HepG2 (cell line): Measurements from ENCODE around the gene CD300H. TPM values are rescaled to one million over a fixed set of nuclear protein-coding genes. Genes with fewer than 3 reads are reported as not detected.

Experiments
- ATM ChIP-seq: fragments of 450-650 bp; IDR thresholded peaks from 2 replicates; pipeline ENCODE4 v1.7.1; 2017; ENCODE audit warnings: mild to moderate bottlenecking, borderline replicate concordance
- GFI1 ChIP-seq: sonication (generic); formaldehyde crosslinking; IDR thresholded peaks from 2 replicates; pipeline ENCODE4 v1.5.0; 2020; ENCODE audit warnings: missing genetic modification reagents, mild to moderate bottlenecking, borderline replicate concordance
- HOXA3 ChIP-seq: sonication (generic); formaldehyde crosslinking; IDR thresholded peaks from 2 replicates; pipeline ENCODE4 v1.5.0; 2020; ENCODE audit warnings: missing genetic modification reagents
- NCOA1 ChIP-seq: sonication (generic); formaldehyde crosslinking; IDR thresholded peaks from 2 replicates; pipeline ENCODE4 v1.9.0; 2021; ENCODE audit warnings: missing genetic modification reagents
- SKIL ChIP-seq: sonication (generic); formaldehyde crosslinking; IDR thresholded peaks from 2 replicates; pipeline ENCODE4 v1.8.0; 2022; ENCODE audit warnings: missing genetic modification reagents, mild to moderate bottlenecking, moderate library complexity, borderline replicate concordance
- SRSF4 ChIP-seq: fragments of 200-400 bp; formaldehyde crosslinking; IDR thresholded peaks from one replicate; pipeline ENCODE4 v1.6.1; 2018; ENCODE audit warnings: mild to moderate bottlenecking, low read depth, low read length, moderate library complexity; ENCODE audit not compliant: poor library complexity, severe bottlenecking
- THAP9 ChIP-seq: sonication (generic); formaldehyde crosslinking; IDR thresholded peaks from 2 replicates; pipeline ENCODE4; 2020; ENCODE audit warnings: missing genetic modification reagents, mild to moderate bottlenecking, borderline replicate concordance
- ZBED4 ChIP-seq: sonication (generic); formaldehyde crosslinking; IDR thresholded peaks from 2 replicates; pipeline ENCODE4 v1.4.0; 2020; ENCODE audit warnings: missing genetic modification reagents, borderline replicate concordance
- ZNF678 ChIP-seq: sonication (generic); formaldehyde crosslinking; IDR thresholded peaks from 2 replicates; pipeline ENCODE4 v1.4.0; 2020; ENCODE audit warnings: mild to moderate bottlenecking, missing genetic modification reagents
- ZNF780A ChIP-seq: sonication (generic); formaldehyde crosslinking; IDR thresholded peaks from 2 replicates; pipeline ENCODE4 v1.8.0; 2022; ENCODE audit warnings: mild to moderate bottlenecking, missing genetic modification reagents, moderate library complexity
- ZSCAN5A ChIP-seq: sonication (generic); formaldehyde crosslinking; IDR thresholded peaks from 2 replicates; pipeline ENCODE4 v1.8.0; 2022; ENCODE audit warnings: mild to moderate bottlenecking, missing genetic modification reagents, borderline replicate concordance
- polyA plus RNA-seq, 8 experiments: library from polyadenylated mRNA; depleted of rRNA in 3 of 8; stranded (reverse) in 7 of 8; unstranded in 1 of 8; fragments of >200 nt; fragmentation: Illumina TruSeq in 4 of 8; extraction: Trizol in 4 of 8; gene quantifications; 2 replicates each; pipeline versions ENCODE4 v1.2.1 to v1.2.3, GENCODE V29; 2011 to 2016; ENCODE audit warnings: low read depth in 4 of 8, missing spikeins in 1 of 8, mixed read lengths in 1 of 8; ENCODE audit not compliant: insufficient read depth in 1 of 8
- total RNA-seq, 5 experiments: library from RNA; depleted of rRNA; stranded (reverse); fragments of >200 nt; fragmentation: Illumina TruSeq; extraction: Trizol; gene quantifications; 2 replicates each; pipeline ENCODE4 v1.2.3, GENCODE V29; 2016; ENCODE audit warnings: low read depth in 1 of 5
- TF ChIP-seq, protein P1 (sequence below): sonication (generic); formaldehyde crosslinking; IDR thresholded peaks from 2 replicates; pipeline ENCODE4 v1.4.0; 2020; ENCODE audit warnings: missing genetic modification reagents
- TF ChIP-seq, protein P2 (sequence below): sonication (generic); formaldehyde crosslinking; IDR thresholded peaks from 2 replicates; pipeline ENCODE4 v1.9.0; 2021; ENCODE audit warnings: missing genetic modification reagents, borderline replicate concordance

Gene CD300H
- total and polyA plus RNA-seq, 2 of the 13 experiments (the other 11 are each of a cell fraction or from before 2014, with no cell fraction given): not detected

DNA sequence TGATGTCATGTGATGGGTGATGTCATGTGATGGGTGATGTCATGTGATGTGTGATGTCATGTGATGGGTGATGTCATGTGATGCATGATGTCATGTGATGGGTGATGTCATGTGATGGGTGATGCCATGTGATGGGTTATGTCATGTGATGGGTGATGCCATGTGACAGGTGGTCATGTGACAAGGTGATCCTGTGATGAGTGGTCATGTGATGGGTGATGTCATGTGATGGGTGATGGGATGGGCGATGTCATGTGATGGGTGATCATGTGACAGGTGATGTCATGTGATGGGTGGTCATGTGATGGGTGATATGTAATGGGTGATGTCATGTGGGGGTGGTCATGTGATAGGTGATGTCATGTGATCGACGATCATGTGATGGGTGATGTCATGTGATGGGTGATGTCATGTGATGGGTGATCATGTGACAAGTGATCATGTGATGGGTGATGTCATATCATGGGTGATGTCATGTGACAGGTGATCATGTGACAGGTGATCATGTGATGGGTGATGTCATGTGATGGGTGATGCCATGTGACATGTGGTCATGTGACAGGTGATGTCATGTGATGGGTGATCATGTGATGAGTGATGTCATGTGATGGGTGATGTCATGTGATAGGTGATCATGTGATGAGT is 53.2 kb downstream of the CD300H start (continued):
- TF ChIP-seq THAP9: no peak
- TF ChIP-seq SKIL (CRISPR knock-in tag): no peak
- no peak for TF ChIP-seq NCOA1 (CRISPR knock-in tag)
- TF ChIP-seq, protein P1, sequence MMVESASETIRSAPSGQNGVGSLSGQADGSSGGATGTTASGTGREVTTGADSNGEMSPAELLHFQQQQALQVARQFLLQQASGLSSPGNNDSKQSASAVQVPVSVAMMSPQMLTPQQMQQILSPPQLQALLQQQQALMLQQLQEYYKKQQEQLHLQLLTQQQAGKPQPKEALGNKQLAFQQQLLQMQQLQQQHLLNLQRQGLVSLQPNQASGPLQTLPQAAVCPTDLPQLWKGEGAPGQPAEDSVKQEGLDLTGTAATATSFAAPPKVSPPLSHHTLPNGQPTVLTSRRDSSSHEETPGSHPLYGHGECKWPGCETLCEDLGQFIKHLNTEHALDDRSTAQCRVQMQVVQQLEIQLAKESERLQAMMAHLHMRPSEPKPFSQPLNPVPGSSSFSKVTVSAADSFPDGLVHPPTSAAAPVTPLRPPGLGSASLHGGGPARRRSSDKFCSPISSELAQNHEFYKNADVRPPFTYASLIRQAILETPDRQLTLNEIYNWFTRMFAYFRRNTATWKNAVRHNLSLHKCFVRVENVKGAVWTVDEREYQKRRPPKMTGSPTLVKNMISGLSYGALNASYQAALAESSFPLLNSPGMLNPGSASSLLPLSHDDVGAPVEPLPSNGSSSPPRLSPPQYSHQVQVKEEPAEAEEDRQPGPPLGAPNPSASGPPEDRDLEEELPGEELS (CRISPR knock-in tag): no peak
- TF ChIP-seq SRSF4: no peak
- no peak for TF ChIP-seq ZSCAN5A (CRISPR knock-in tag)
- TF ChIP-seq ZBED4 (CRISPR knock-in tag): no peak
- no peak for TF ChIP-seq HOXA3 (CRISPR knock-in tag)
- no peak for TF ChIP-seq ZNF678 (CRISPR knock-in tag)
- no peak for TF ChIP-seq ZNF780A (CRISPR knock-in tag)
- TF ChIP-seq, protein P2, sequence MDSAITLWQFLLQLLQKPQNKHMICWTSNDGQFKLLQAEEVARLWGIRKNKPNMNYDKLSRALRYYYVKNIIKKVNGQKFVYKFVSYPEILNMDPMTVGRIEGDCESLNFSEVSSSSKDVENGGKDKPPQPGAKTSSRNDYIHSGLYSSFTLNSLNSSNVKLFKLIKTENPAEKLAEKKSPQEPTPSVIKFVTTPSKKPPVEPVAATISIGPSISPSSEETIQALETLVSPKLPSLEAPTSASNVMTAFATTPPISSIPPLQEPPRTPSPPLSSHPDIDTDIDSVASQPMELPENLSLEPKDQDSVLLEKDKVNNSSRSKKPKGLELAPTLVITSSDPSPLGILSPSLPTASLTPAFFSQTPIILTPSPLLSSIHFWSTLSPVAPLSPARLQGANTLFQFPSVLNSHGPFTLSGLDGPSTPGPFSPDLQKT (CRISPR knock-in tag): no peak
- peak; percentile 14; the same call in 1 of the 2 replicates for TF ChIP-seq ATM
- TF ChIP-seq GFI1 (CRISPR knock-in tag): no peak
